SK-N-SH (cell line): ENCODE results near the gene CTNNA3. TPM values are rescaled to one million over a fixed set of nuclear protein-coding genes. Genes with fewer than 3 reads are reported as not detected.

Experiments used
- CTCF ChIA-PET: fragments of 300-600, 350-600 bp; formaldehyde crosslinking; extraction: SDS; loops from one replicate; lab custom pipeline; 2021; lab: Yijun Ruan, JAX
- POLR2A ChIA-PET: fragments of 350-600 bp; sonication (Branson Sonifier 250); formaldehyde crosslinking; extraction: SDS; loops from one replicate; lab custom pipeline; 2020; ENCODE audit warnings: antibody characterized with exemption, inconsistent platforms; lab: Yijun Ruan, JAX
- DNase-seq: peaks from one replicate; pipeline ENCODE4 v3.0.0; 2012
- H2AFZ ChIP-seq: fragments of 200-600 bp; sonication (generic); 2 replicates; pipeline ENCODE4 v1.8.1; 2016; ENCODE audit warnings: antibody characterized with exemption, mild to moderate bottlenecking, low read depth
- H3F3A ChIP-seq: fragments of 200-600 bp; sonication (generic); replicated peaks from 2 replicates; pipeline ENCODE3; 2016; ENCODE audit warnings: antibody characterized with exemption, mild to moderate bottlenecking; ENCODE audit not compliant: insufficient read depth
- H3K27ac ChIP-seq, 2 experiments: fragments of 200-500 bp in 1 of 2; fragments of 200-600 bp in 1 of 2; sonication (Bioruptor generic) in 1 of 2; sonication (generic), shearing (Covaris generic) in 1 of 2; 2 replicates each; pipeline versions ENCODE4 v1.5.1 to v1.6.1; 2014 to 2016; ENCODE audit warnings: low read depth in 2 of 2, inconsistent platforms in 1 of 2, low read length in 1 of 2, mild to moderate bottlenecking in 1 of 2, mixed read lengths in 1 of 2
- H3K27me3 ChIP-seq: fragments of 200-600 bp; sonication (generic), shearing (Covaris generic); 2 replicates; pipeline ENCODE4 v1.6.1; 2016; ENCODE audit warnings: mixed run types; ENCODE audit not compliant: insufficient read depth
- H3K36me3 ChIP-seq, 2 experiments: fragments of 200-500 bp in 1 of 2; fragments of 200-600 bp in 1 of 2; sonication (Bioruptor generic) in 1 of 2; sonication (generic) in 1 of 2; replicated peaks in 1 of 2; 2 replicates each; pipeline versions ENCODE3 to v1.5.1; 2014 to 2016; ENCODE audit warnings: low read length in 1 of 2, mild to moderate bottlenecking in 1 of 2; ENCODE audit not compliant: insufficient read depth in 2 of 2, control insufficient read depth in 1 of 2
- H3K4me1 ChIP-seq, 2 experiments: fragments of 200-500 bp in 1 of 2; fragments of 200-600 bp in 1 of 2; sonication (Bioruptor generic) in 1 of 2; sonication (generic), shearing (Covaris generic) in 1 of 2; 2 replicates each; pipeline versions ENCODE4 v1.5.1 to v1.6.1; 2014 to 2016; ENCODE audit warnings: low read depth in 1 of 2, low read length in 1 of 2, mixed run types in 1 of 2; ENCODE audit not compliant: insufficient read depth in 2 of 2, control insufficient read depth in 1 of 2
- H3K4me2 ChIP-seq: fragments of 200-600 bp; sonication (generic), shearing (Covaris generic); 2 replicates; pipeline ENCODE4 v1.6.1; 2017; ENCODE audit warnings: mixed run types
- H3K4me3 ChIP-seq, 2 experiments: fragments of 200-500 bp in 1 of 2; fragments of 200-600 bp in 1 of 2; sonication (Bioruptor generic) in 1 of 2; sonication (generic), shearing (Covaris generic) in 1 of 2; 2 replicates each; pipeline versions ENCODE4 v1.5.1 to v1.8.1; 2014 to 2016; ENCODE audit warnings: low read depth in 2 of 2, inconsistent platforms in 1 of 2, low read length in 1 of 2, mild to moderate bottlenecking in 1 of 2, mixed read lengths in 1 of 2, moderate library complexity in 1 of 2
- H3K79me2 ChIP-seq: fragments of 200-600 bp; sonication (generic); 2 replicates; pipeline ENCODE4 v1.8.1; 2017; ENCODE audit warnings: mild to moderate bottlenecking; ENCODE audit not compliant: insufficient read depth
- H3K9ac ChIP-seq: fragments of 200-600 bp; sonication (generic); 2 replicates; pipeline ENCODE4 v1.6.1; 2017; ENCODE audit warnings: mixed run types
- H3K9me2 ChIP-seq: fragments of 200-600 bp; sonication (generic); 2 replicates; pipeline ENCODE4 v1.6.1; 2017; ENCODE audit warnings: mixed run types
- H3K9me3 ChIP-seq: fragments of 200-600 bp; sonication (generic); 2 replicates; pipeline ENCODE4 v1.6.1; 2017; ENCODE audit warnings: mixed run types, mild to moderate bottlenecking, moderate library complexity
- H4K20me1 ChIP-seq: fragments of 200-600 bp; sonication (generic); 2 replicates; pipeline ENCODE4 v1.6.1; 2017; ENCODE audit warnings: mild to moderate bottlenecking, mixed run types; ENCODE audit not compliant: insufficient read depth
- CHD2 ChIP-seq: fragments of 150-350 bp; IDR thresholded peaks from 2 replicates; pipeline ENCODE4 v1.6.1; 2018; ENCODE audit warnings: low read length; ENCODE audit not compliant: partially characterized antibody
- ELF1 ChIP-seq: IDR thresholded peaks from 2 replicates; pipeline ENCODE4 v1.4.0; 2012
- EZH2phosphoT487 ChIP-seq: fragments of 200-600 bp; sonication (generic); IDR thresholded peaks from 2 replicates; pipeline ENCODE4 v1.6.1; 2017; ENCODE audit warnings: low read depth, mixed run types, mild to moderate bottlenecking, antibody characterized with exemption, moderate library complexity, borderline replicate concordance
- FOXJ3 ChIP-seq: sonication (generic); formaldehyde crosslinking; IDR thresholded peaks from 2 replicates; pipeline ENCODE4 v1.5.1; 2020; ENCODE audit warnings: mild to moderate bottlenecking, missing genetic modification reagents
- FOXM1 ChIP-seq: IDR thresholded peaks from 2 replicates; pipeline ENCODE4 v1.4.0; 2012; ENCODE audit warnings: low read depth, mild to moderate bottlenecking
- GABPA ChIP-seq: IDR thresholded peaks from 2 replicates; pipeline ENCODE4 v1.4.0; 2012; ENCODE audit warnings: low read depth, mild to moderate bottlenecking
- JUND ChIP-seq: IDR thresholded peaks from 2 replicates; pipeline ENCODE4 v1.4.0; 2012
- MEF2A ChIP-seq: IDR thresholded peaks from 2 replicates; pipeline ENCODE4 v1.4.0; 2012; ENCODE audit warnings: low read depth, borderline replicate concordance
- MXI1 ChIP-seq: IDR thresholded peaks from 2 replicates; pipeline ENCODE4 v1.6.1; 2012; ENCODE audit warnings: mild to moderate bottlenecking, low read depth, low read length, improper control_type of control experiment
- NFIC ChIP-seq: IDR thresholded peaks from 2 replicates; pipeline ENCODE4 v1.4.0; 2012; ENCODE audit warnings: borderline replicate concordance
- NRF1 ChIP-seq: IDR thresholded peaks from 2 replicates; pipeline ENCODE4 v1.6.1; 2012; ENCODE audit warnings: low read depth, mild to moderate bottlenecking, low read length
- PBX3 ChIP-seq: IDR thresholded peaks from 2 replicates; pipeline ENCODE4; 2012
- RCOR1 ChIP-seq: fragments of 150-350 bp; IDR thresholded peaks from 2 replicates; pipeline ENCODE4 v1.6.1; 2017; ENCODE audit warnings: antibody characterized with exemption, low read length
- SIN3A ChIP-seq: IDR thresholded peaks from 2 replicates; pipeline ENCODE4 v1.6.1; 2012; ENCODE audit warnings: low read depth, mild to moderate bottlenecking, low read length, moderate library complexity, borderline replicate concordance
- SMC3 ChIP-seq: IDR thresholded peaks from 2 replicates; pipeline ENCODE4 v1.6.1; 2012; ENCODE audit warnings: low read depth, low read length, improper control_type of control experiment
- TAF1 ChIP-seq: IDR thresholded peaks from 2 replicates; pipeline ENCODE4 v1.6.1; 2012; ENCODE audit warnings: low read depth, mild to moderate bottlenecking, low read length, moderate library complexity, borderline replicate concordance
- USF1 ChIP-seq: IDR thresholded peaks from 2 replicates; pipeline ENCODE4 v1.4.0; 2012; ENCODE audit warnings: low read depth, borderline replicate concordance
- YY1 ChIP-seq: IDR thresholded peaks from 2 replicates; pipeline ENCODE4 v1.4.0; 2012; ENCODE audit warnings: low read depth, mild to moderate bottlenecking
- ZBTB33 ChIP-seq: IDR thresholded peaks from 2 replicates; pipeline ENCODE4 v1.4.0; 2012; ENCODE audit warnings: low read depth, borderline replicate concordance
- WGBS: methylation state at CpG from one replicate; pipeline ENCODE4 v1.1.6; 2017; ENCODE audit warnings: low lambda C conversion rate; 5-methylcytosine and 5-hydroxymethylcytosine counted together
- polyA plus RNA-seq, 3 experiments: library from polyadenylated mRNA; depleted of rRNA; stranded (reverse); fragments of >200 nt; gene quantifications; 2 replicates each; pipeline ENCODE4 v1.2.3, GENCODE V29; 2012
- TF ChIP-seq, protein P1 (sequence below): fragments of 150-350 bp; IDR thresholded peaks from 2 replicates; pipeline ENCODE4 v1.6.1; 2016; ENCODE audit warnings: mild to moderate bottlenecking, low read depth, low read length
- TF ChIP-seq, protein P2 (sequence below): fragments of 200-600 bp; sonication (generic); IDR thresholded peaks from 2 replicates; pipeline ENCODE4 v1.6.1; 2017; ENCODE audit warnings: antibody characterized with exemption, mild to moderate bottlenecking, moderate library complexity

The CTNNA3 gene
- polyA plus RNA-seq, 1 of the 3 experiments (the other 2 are of a cell fraction), result not detected

GRCh38 chr10:67648613-67649229 lies 47.3 kb downstream of the CTNNA3 start:
- H3K27ac ChIP-seq, result no peak overlapping the region
- no peaks in the 10 kb centered on the region for H3K79me2 ChIP-seq
- no peak overlapping the region for H2AFZ ChIP-seq
- H3K4me3 ChIP-seq, result no peak overlapping the region
- H4K20me1 ChIP-seq, result no peaks in the 10 kb centered on the region
- TF ChIP-seq, protein P1, sequence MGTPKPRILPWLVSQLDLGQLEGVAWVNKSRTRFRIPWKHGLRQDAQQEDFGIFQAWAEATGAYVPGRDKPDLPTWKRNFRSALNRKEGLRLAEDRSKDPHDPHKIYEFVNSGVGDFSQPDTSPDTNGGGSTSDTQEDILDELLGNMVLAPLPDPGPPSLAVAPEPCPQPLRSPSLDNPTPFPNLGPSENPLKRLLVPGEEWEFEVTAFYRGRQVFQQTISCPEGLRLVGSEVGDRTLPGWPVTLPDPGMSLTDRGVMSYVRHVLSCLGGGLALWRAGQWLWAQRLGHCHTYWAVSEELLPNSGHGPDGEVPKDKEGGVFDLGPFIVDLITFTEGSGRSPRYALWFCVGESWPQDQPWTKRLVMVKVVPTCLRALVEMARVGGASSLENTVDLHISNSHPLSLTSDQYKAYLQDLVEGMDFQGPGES, result no peak
- TF ChIP-seq USF1 (no peak), YY1 (no peak), ELF1 (no peak), FOXJ3 (CRISPR knock-in tag) (no peak), SIN3A (no peak), TAF1 (no peak), SMC3 (no peak), EZH2phosphoT487 (no peak), CHD2 (no peak), GABPA (no peak), PBX3 (no peak), MEF2A (no peak)
- H3K36me3 ChIP-seq, result no peaks in the 10 kb centered on the region
- no peaks in the 10 kb centered on the region for H3F3A ChIP-seq
- no peak overlapping the region for H3K9ac ChIP-seq
- DNase-seq, result no peak
- H3K27me3 ChIP-seq, result peaks cover 4% of the 10 kb centered on the region; the same call in 1 of the 2 replicates
- no peak overlapping the region for H3K4me2 ChIP-seq
- H3K9me3 ChIP-seq, result no peaks in the 10 kb centered on the region
- H3K4me1 ChIP-seq, result no peaks in the 10 kb centered on the region
- H3K9me2 ChIP-seq, result no peaks in the 10 kb centered on the region
- 15% methylated on average over 4 of the region's 4 CpGs for WGBS
- CTCF ChIA-PET, result no interaction called here
- POLR2A ChIA-PET, result no interaction called here

GRCh38 chr10:67630904-67631303 lies 65.1 kb downstream of the CTNNA3 start:
- Histone ChIP-seq H3K27me3 (0 out of 2 replicates have a peak, but pooled peaks cover 15% of the 10 kb centered on the region), H3K27ac (no peak overlapping the region), H3K79me2 (no peaks in the 10 kb centered on the region), H3K9me3 (no peaks in the 10 kb centered on the region; the same call in 1 of the 2 replicates), H2AFZ (no peak overlapping the region), H3F3A (no peaks in the 10 kb centered on the region), H3K9ac (no peak overlapping the region), H3K4me3 (no peak overlapping the region), H3K36me3 (no peaks in the 10 kb centered on the region), H4K20me1 (no peaks in the 10 kb centered on the region), H3K9me2 (no peaks in the 10 kb centered on the region), H3K4me1 (no peaks in the 10 kb centered on the region), H3K4me2 (no peak overlapping the region)
- DNase-seq, result no peak
- POLR2A ChIA-PET, result no interaction called here
- CTCF ChIA-PET, result no interaction called here
- no peak for TF ChIP-seq RCOR1
- no peak for TF ChIP-seq MXI1
- TF ChIP-seq FOXM1, result no peak
- TF ChIP-seq ZBTB33, result no peak
- TF ChIP-seq SIN3A, result no peak
- TF ChIP-seq EZH2phosphoT487, result no peak
- no peak for TF ChIP-seq JUND
- no peak for TF ChIP-seq FOXJ3 (CRISPR knock-in tag)
- TF ChIP-seq NFIC, result no peak
- TF ChIP-seq CHD2, result no peak
- TF ChIP-seq YY1, result no peak
- no peak for TF ChIP-seq ELF1
- no peak for TF ChIP-seq NRF1
- TF ChIP-seq, protein P2, sequence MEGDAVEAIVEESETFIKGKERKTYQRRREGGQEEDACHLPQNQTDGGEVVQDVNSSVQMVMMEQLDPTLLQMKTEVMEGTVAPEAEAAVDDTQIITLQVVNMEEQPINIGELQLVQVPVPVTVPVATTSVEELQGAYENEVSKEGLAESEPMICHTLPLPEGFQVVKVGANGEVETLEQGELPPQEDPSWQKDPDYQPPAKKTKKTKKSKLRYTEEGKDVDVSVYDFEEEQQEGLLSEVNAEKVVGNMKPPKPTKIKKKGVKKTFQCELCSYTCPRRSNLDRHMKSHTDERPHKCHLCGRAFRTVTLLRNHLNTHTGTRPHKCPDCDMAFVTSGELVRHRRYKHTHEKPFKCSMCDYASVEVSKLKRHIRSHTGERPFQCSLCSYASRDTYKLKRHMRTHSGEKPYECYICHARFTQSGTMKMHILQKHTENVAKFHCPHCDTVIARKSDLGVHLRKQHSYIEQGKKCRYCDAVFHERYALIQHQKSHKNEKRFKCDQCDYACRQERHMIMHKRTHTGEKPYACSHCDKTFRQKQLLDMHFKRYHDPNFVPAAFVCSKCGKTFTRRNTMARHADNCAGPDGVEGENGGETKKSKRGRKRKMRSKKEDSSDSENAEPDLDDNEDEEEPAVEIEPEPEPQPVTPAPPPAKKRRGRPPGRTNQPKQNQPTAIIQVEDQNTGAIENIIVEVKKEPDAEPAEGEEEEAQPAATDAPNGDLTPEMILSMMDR, result no peak
- TF ChIP-seq TAF1, result no peak
